Endothelial cell of umbilical vein (primary cell): ENCODE measurements around the gene RARS1. TPM values are rescaled to one million over a fixed set of nuclear protein-coding genes. Genes with fewer than 3 reads are reported as not detected.

Experiments used
- BruUV-seq: library from RNA; stranded (reverse); fragments of 400-500 nt; replicated peaks from 2 replicates; lab custom pipeline; 2021; lab: Mats Ljungman, UMichigan
- CTCF ChIA-PET: fragments of 300-600, 350-600 bp; sonication (Branson Sonifier 250); formaldehyde crosslinking; loops from one replicate; lab custom pipeline; 2021; ENCODE audit warnings: antibody characterized with exemption, inconsistent platforms; lab: Charles Lee
- POLR2A ChIA-PET: fragments of 300-600, 350-600 bp; sonication (Branson Sonifier 250); formaldehyde crosslinking; loops from one replicate; lab custom pipeline; 2021; ENCODE audit warnings: antibody characterized with exemption, inconsistent platforms; lab: Charles Lee
- DNase-seq: peaks from one replicate; pipeline ENCODE4 v3.0.0-alpha.2; 2011; ENCODE audit warnings: low read depth, low spot score
- FAIRE-seq: peaks from 2 replicates; lab custom pipeline; 2011; peaks lifted over from hg19 to GRCh38; lab: Jason Lieb, UNC
- H2AFZ ChIP-seq: 2 replicates; pipeline ENCODE4 v1.6.0; 2012; ENCODE audit warnings: low read depth, low read length, control low read depth, inconsistent platforms
- H3K27ac ChIP-seq: 2 replicates; pipeline ENCODE4 v1.5.1; 2011; ENCODE audit warnings: low read depth, mild to moderate bottlenecking, control low read depth, low read length, moderate library complexity; ENCODE audit not compliant: insufficient read depth
- H3K27me3 ChIP-seq, 2 experiments: 2 replicates each; pipeline versions ENCODE4 v1.6.0 to v1.6.1; 2011; ENCODE audit warnings: low read length in 2 of 2, mixed read lengths in 1 of 2; ENCODE audit not compliant: control insufficient read depth in 2 of 2, insufficient read depth in 2 of 2
- H3K36me3 ChIP-seq, 2 experiments: 2 replicates in 1 of 2; 3 replicates in 1 of 2; pipeline ENCODE4 v1.5.1; 2011; ENCODE audit warnings: low read length in 2 of 2, mild to moderate bottlenecking in 1 of 2, moderate library complexity in 1 of 2; ENCODE audit not compliant: control insufficient read depth in 2 of 2, insufficient read depth in 2 of 2; ENCODE audit errors: extremely low read depth in 1 of 2
- H3K4me1 ChIP-seq: 3 replicates; pipeline ENCODE4 v1.5.1; 2011; ENCODE audit warnings: mild to moderate bottlenecking, low read length; ENCODE audit not compliant: control insufficient read depth, insufficient read depth; ENCODE audit errors: extremely low read depth
- H3K4me2 ChIP-seq: 2 replicates; pipeline ENCODE4 v1.6.1; 2011; ENCODE audit warnings: low read length, control low read depth, mixed read lengths; ENCODE audit not compliant: insufficient read depth
- H3K4me3 ChIP-seq, 3 experiments: fragments of 200-600 bp in 1 of 3; sonication (generic), shearing (Covaris generic) in 1 of 3; replicated peaks in 1 of 3; 2 replicates each; pipeline ENCODE4 v1.5.1; 2011 to 2016; ENCODE audit warnings: control low read depth in 3 of 3, low read length in 3 of 3, mild to moderate bottlenecking in 2 of 3, inconsistent platforms in 1 of 3, low read depth in 1 of 3, moderate library complexity in 1 of 3; ENCODE audit not compliant: insufficient read depth in 1 of 3
- H3K79me2 ChIP-seq: 2 replicates; pipeline ENCODE4 v1.6.0; 2012; ENCODE audit warnings: low read length, inconsistent platforms; ENCODE audit not compliant: control insufficient read depth, insufficient read depth
- H3K9ac ChIP-seq: replicated peaks from 2 replicates; pipeline ENCODE3; 2011; ENCODE audit warnings: low read length, control low read depth; ENCODE audit not compliant: insufficient read depth; ENCODE audit errors: extremely low read depth
- H3K9me1 ChIP-seq: replicated peaks from 3 replicates; pipeline ENCODE4 v1.6.0; 2011; ENCODE audit warnings: mild to moderate bottlenecking, low read length; ENCODE audit not compliant: control insufficient read depth, insufficient read depth; ENCODE audit errors: extremely low read depth
- H3K9me3 ChIP-seq: replicated peaks from 2 replicates; pipeline ENCODE4 v1.5.1; 2012; ENCODE audit warnings: low read length, inconsistent platforms; ENCODE audit not compliant: control insufficient read depth, insufficient read depth
- H4K20me1 ChIP-seq: replicated peaks from 2 replicates; pipeline ENCODE3; 2011; ENCODE audit warnings: mild to moderate bottlenecking, low read length; ENCODE audit not compliant: control insufficient read depth, insufficient read depth; ENCODE audit errors: extremely low read depth
- CTCF ChIP-seq, 2 donors: IDR thresholded peaks; 1 replicate in 1 of 2; 2 replicates in 1 of 2; pipeline ENCODE4 v1.5.1; 2011; ENCODE audit warnings: low read length in 2 of 2, mild to moderate bottlenecking in 2 of 2, moderate library complexity in 2 of 2, control low read depth in 1 of 2, inconsistent platforms in 1 of 2, low read depth in 1 of 2; ENCODE audit not compliant: insufficient read depth in 1 of 2; ENCODE audit errors: extremely low read depth in 1 of 2
- EZH2 ChIP-seq: IDR thresholded peaks from 2 replicates; pipeline ENCODE4 v1.6.1; 2012; ENCODE audit warnings: borderline replicate concordance, low read depth, mild to moderate bottlenecking, moderate library complexity, low read length, inconsistent platforms; ENCODE audit not compliant: severe bottlenecking
- FOS ChIP-seq: IDR thresholded peaks from 2 replicates; pipeline ENCODE4 v1.6.1; 2011; ENCODE audit warnings: mild to moderate bottlenecking, low read length, moderate library complexity, borderline replicate concordance; ENCODE audit not compliant: insufficient read depth
- GATA2 ChIP-seq: IDR thresholded peaks from 2 replicates; pipeline ENCODE4 v1.7.0; 2011; ENCODE audit warnings: low read depth, mild to moderate bottlenecking, moderate library complexity, mixed read lengths, low read length; ENCODE audit not compliant: insufficient read length, insufficient read depth
- JUN ChIP-seq: IDR thresholded peaks from 2 replicates; pipeline ENCODE4 v1.6.1; 2011; ENCODE audit warnings: borderline replicate concordance, low read depth; ENCODE audit not compliant: insufficient read length, insufficient read depth
- MAX ChIP-seq: IDR thresholded peaks from 2 replicates; pipeline ENCODE4 v1.6.1; 2011; ENCODE audit not compliant: insufficient read depth, insufficient read length
- MYC ChIP-seq: IDR thresholded peaks from one replicate; pipeline ENCODE4 v1.6.1; 2011; ENCODE audit warnings: mild to moderate bottlenecking, low read depth, low read length
- POLR2A ChIP-seq: IDR thresholded peaks from 2 replicates; pipeline ENCODE4 v1.6.1; 2012; ENCODE audit warnings: low read depth, mild to moderate bottlenecking, control low read depth, low read length
- POLR2AphosphoS5 ChIP-seq: IDR thresholded peaks from 2 replicates; pipeline ENCODE4 v1.6.1; 2012; ENCODE audit warnings: low read depth, mild to moderate bottlenecking, control low read depth, low read length, moderate library complexity; ENCODE audit not compliant: insufficient read depth
- dilution Hi-C: fragments of 300-500 bp; cut with MboI; formaldehyde crosslinking; loops from one replicate; pipeline ENCODE4 v1.15.0; 2019; ENCODE audit warnings: low sequenced_read_pairs; ENCODE audit not compliant: extremely low pct_ligation_motif_present
- intact Hi-C: fragments of 100-400 bp; cut with micrococcal nuclease; formaldehyde crosslinking; loops from one replicate; pipeline ENCODE4 v1.10.0; 2022
- polyA plus RNA-seq, 4 experiments: library from polyadenylated mRNA; depleted of rRNA in 3 of 4; stranded (reverse) in 3 of 4; unstranded in 1 of 4; fragments of >200 nt; gene quantifications; 2 replicates each; pipeline versions ENCODE4 v1.2.1 to v1.2.3, GENCODE V29; 2011 to 2012; ENCODE audit warnings: missing spikeins in 1 of 4
- total RNA-seq: library from RNA; stranded (reverse); gene quantifications from 2 replicates; pipeline ENCODE4 v1.2.3, GENCODE V29; 2021

The RARS1 gene
- total and polyA plus RNA-seq, 2 donors (not counting 3 experiments of a cell fraction or from before 2014, with no cell fraction given) = 28.0 to 104 TPM

- no peak for FAIRE-seq
- Histone ChIP-seq H3K4me3 (no peak overlapping the region), H3K27me3 (no peaks in the 10 kb centered on the region), H3K4me1 (no peaks in the 10 kb centered on the region), H3K36me3 (no peaks in the 10 kb centered on the region), H3K27ac (no peak overlapping the region), H3K79me2 (no peaks in the 10 kb centered on the region), H4K20me1 (no peaks in the 10 kb centered on the region), H2AFZ (no peak overlapping the region), H3K4me2 (no peak overlapping the region), H3K9me1 (no peaks in the 10 kb centered on the region), H3K9ac (no peak overlapping the region), H3K9me3 (no peaks in the 10 kb centered on the region)
- dilution Hi-C loops (no loop called here), intact Hi-C loops (no loop called here)
- DNase-seq = no peak
- no TSS peak for BruUV-seq
- ChIA-PET POLR2A (no interaction called here), CTCF (no interaction called here)
- no peak for TF ChIP-seq CTCF (IDR thresholded peaks at IDR 0.05; ENCODE audit: extremely low read depth in 1 of 2, insufficient read depth in 1 of 2, low read depth in 1 of 2, low read length in 2 of 2)
- no peak for TF ChIP-seq MAX
- no peak for TF ChIP-seq MYC
- no peak for TF ChIP-seq POLR2AphosphoS5
- no peak for TF ChIP-seq POLR2A
- TF ChIP-seq JUN = no peak
- no peak for TF ChIP-seq EZH2
- no peak for TF ChIP-seq FOS
- no peak for TF ChIP-seq GATA2
Measured at GRCh38 chr5:168479166-168479565, 7.1 kb upstream of the RARS1 start.
